GM20431 (cell line): ENCODE data around the gene MYO7B.

Experiments
- in situ Hi-C: fragments of 300-500 bp; cut with MseI, MboI; formaldehyde crosslinking; loops from one replicate; pipeline ENCODE4 v1.15.0; 2020; ENCODE audit warnings: low sequenced_read_pairs; ENCODE audit not compliant: unreplicated experiment

Gene MYO7B

GRCh38 chr2:127621981-127622431 lies 86.5 kb downstream of the MYO7B start:
- in situ Hi-C loops: no loop called here

DNA sequence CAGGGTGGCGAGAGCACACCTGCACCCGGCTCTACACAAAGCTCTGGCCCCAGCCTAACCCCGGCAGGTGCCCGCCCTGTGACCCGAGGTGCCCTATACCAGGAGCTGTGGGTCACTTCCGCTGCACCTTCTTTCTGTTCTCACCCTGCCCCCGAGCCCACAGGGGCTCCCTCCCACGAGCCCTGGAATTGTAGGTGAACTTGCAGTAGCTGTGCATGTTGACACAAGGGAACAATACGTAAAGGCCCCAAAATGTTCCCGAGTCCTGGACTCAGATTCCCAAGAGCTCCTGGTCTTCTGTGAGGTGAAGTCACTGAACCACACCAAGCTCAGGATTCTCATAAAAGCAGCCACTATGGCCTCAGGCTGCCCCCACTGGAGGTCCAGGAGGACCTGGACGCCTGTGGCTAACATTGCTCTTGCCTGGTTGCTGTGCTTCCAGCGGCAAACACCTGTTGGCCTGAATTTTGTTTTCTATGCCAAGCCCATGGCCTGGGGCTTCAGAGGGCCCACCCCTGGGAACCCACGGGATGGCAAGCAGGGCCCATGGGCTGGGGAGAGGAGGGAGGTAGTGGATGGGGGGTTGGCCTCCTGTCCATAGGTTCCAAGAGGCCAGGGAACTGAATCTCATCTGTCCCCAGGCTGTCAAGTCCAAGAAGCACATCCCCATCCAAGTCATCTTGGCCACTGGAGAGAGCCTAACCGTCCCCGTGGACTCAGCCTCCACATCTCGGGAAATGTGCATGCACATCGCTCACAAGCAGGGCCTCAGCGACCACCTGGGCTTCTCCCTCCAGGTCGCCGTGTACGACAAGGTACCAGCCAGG lies 87.3 kb downstream of the MYO7B start:
- in situ Hi-C loops: no loop called here

- in situ Hi-C loops: no loop called here
These were observed 88.2 kb downstream of the MYO7B start for GRCh38 chr2:127623388-127624319.

- in situ Hi-C loops: no loop called here
These were observed 88.9 kb downstream of the MYO7B start for GRCh38 chr2:127624320-127624755.

DNA sequence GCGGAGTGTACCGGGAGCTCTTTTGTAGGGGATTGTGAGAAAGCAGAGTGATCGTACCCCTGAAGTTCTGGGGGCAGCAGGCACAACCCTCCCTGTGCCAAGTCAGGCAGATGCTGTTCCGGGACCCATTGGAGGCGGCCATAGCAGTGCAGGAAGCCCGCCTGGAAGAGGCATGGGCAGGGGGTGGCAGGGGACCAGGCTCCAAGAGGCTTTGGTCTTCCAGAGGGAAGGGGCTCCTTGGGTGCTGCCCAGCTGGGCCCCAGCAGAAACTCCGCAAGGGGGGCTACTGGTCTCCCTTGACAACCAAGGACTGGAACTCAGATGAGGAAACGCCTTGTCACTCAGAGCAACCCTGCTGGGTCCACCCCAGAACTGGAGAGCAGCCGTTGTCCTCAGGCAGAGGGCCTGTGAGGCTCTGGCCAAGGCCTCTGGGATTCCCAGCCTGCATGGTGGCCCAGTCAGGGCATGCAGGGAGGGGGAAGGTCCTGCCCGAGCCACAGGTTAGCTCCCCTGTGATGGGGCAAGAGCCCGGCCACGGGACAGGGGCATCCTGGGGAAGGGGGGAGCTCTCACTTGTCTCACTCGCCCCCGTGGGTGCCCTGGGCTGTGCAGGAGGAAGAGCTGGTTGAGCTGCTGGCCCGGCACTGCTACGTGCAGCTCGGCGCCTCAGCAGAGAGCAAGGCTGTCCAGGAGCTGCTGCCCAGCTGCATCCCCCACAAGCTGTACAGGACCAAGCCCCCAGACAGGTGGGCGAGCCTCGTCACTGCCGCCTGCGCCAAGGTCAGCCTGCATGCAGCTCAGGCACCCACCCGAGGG lies 89.5 kb downstream of the MYO7B start:
- in situ Hi-C loops: no loop called here

GRCh38 chr2:127625572-127625951 lies 90.1 kb downstream of the MYO7B start:
- in situ Hi-C loops: no loop called here

- in situ Hi-C loops: no loop called here
These were observed 90.7 kb downstream of the MYO7B start for GRCh38 chr2:127626175-127626574.

DNA sequence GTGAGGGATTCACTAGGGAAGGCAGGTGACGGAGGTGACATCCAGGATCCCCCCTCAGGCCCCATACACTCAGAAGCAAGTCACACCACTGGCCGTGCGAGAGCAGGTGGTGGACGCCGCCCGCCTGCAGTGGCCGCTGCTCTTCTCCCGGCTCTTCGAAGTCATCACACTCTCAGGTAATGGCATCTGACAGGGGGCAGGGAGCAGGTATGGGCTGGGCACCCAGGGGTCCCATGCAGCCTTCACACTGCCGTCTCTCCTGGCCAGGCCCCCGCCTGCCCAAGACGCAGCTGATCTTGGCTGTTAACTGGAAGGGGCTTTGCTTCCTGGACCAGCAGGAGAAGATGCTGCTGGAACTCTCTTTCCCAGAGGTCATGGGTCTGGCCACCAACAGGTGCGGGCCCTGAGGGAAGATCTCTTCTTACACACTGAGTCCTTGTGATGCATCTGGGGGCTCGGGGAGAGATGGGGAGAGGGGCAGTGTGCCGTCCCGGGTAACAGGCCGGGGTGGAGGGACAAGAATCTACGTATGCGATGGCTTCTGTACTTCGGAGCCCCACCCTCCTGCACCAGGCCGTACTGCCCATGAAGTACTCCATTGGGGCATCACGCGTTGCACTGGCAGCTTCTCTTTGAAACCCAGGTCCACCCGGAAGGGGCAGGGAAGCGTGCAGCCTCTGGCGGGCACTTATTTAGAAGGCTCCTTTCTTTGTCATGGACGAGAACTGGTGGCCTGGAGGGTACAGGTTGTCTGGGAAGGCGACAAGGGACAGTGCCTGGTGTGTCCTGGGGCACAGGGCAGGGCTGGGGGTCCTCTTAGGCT lies 91.6 kb downstream of the MYO7B start:
- in situ Hi-C loops: no loop called here

- in situ Hi-C loops: no loop called here
These were observed 92.5 kb downstream of the MYO7B start for GRCh38 chr2:127627740-127628571.

DNA sequence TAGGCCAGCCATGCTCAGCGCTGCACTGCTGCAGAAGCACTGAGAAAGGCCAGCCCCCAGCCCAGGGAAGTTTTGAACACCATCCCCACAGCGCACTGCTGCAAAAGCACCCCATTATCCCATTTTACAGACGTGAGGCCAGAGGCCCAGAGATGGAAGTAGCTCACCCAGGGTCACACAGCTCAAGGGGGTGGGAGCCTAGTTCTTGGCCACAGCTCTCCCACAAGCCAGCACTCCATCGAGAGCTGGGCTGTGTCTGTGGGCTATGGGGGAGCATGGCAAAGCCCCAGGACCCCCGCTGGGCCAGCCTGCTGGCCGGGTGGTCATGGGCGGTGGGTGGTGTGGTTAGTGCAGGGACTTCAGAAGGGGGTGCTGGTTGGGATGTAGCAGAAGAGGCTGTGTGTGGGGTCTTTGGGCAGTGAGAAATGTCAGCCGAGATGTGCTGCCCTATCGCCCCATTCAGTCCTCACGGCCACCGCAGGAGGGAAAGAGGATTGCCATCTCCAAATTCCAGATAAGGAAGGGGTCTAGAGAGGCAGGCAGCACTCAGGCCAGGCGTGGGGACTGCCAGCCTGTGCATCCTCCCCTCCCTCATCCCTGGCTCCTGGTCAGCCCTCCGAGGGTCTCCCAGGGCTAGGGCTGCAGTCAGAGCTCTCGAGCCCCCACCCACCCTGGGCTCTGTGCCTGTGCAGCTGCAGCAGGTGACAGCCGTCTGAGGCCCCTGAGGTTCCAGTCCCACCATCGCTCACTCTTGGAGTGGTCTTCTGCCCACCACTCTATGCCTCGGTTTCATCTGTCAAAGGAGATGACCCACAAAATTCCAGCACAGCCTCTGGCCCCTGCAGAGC lies 93.5 kb downstream of the MYO7B start:
- in situ Hi-C loops: no loop called here

DNA sequence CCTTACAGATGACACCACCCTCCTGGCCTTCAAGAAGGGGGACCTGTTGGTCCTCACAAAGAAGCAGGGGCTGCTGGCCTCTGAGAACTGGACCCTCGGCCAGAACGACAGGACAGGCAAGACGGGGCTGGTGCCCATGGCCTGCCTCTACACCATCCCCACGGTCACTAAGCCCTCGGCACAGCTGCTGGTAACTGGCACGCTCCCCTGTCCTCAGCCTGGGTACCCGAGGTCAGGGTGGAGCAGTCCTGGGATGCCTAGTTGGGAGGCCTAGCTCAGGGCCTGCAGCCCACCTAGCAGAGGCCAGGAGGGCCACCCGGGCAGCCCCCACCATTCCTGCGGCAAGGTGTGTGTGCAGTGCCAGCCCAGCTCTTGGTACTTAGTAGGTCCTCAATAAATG lies 94.2 kb downstream of the MYO7B start:
- in situ Hi-C loops: no loop called here

DNA sequence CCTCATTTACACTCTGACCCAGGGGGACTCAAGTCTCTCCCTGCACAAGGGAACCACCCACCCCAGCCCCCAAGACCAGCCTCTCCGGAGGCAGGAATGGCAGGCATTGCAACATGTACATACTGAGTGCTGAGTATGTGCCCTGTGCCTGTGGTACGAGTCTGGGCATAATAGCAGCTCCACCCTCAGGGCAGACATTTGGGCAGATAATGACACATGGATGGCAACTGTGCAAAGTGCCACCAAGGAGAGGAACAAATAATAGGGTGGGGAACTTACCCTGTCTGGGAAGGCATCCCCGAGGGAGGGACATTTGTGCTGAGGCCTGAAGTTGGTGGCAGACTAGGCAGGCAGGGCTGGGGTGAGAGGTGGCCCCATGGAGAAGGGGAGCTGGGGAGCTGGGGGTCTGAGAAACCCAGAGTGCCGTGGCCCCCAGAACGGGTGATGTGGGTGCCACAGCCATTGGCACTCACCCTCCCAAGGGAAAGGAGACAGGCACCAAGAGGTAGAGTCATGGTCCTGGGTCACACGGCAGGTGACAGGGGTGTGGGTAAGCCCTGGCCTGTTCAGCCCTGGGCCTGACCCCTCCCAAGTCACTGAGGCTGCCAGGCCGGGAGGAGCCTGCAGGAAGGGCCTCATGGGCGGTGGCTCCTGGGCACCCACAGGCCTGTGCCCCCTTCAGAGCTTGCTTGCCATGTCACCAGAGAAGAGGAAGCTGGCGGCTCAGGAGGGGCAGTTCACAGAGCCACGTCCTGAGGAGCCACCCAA lies 94.8 kb downstream of the MYO7B start:
- in situ Hi-C loops: no loop called here

DNA sequence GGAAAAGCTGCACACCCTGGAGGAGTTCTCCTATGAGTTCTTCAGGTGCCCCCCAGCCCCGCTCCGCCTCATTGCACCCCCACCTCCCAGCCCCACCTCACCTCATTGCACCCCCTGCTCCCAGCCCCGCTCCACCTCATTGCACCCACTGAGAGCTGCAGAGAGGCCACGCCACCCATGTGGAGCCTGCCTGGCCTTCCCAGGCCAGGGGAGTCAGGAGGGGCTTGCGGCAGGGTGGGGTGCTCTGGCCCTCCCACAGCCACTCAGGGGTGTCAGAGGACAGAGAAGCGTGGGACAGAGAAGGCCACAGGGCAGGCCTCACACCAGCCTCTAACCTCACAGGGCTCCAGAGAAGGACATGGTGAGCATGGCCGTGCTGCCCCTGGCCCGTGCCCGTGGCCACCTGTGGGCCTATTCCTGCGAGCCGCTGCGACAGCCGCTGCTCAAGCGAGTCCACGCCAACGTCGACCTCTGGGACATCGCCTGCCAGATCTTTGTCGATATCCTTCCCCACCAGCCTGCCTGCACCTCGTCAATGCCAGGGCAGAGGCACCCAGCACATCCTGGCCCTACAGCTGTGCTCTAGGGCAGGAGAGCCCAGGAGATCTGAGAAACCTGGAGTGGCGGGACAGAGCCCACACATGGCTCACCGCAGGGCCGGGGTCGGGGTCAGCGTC lies 95.5 kb downstream of the MYO7B start:
- in situ Hi-C loops: no loop called here

DNA sequence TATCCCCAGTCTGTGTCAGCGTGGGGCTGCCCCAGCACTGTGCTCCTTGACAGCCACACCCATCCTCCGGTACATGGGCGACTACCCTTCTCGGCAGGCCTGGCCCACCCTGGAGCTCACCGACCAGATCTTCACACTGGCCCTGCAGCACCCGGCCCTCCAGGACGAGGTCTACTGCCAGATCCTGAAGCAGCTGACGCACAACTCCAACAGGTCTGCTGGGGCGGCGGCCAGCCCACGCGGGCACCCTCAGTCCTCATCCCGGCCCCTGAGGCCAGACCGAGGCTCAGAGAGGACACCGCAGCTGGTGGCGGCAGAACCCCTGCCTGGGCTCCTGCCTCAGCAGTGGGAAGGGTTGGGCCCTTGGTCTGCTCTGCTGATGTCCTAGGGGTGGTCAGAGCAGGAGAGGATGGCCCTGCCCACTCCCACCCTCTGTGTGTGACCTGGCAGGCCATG lies 96.1 kb downstream of the MYO7B start:
- in situ Hi-C loops: no loop called here

GRCh38 chr2:127631997-127632581 lies 96.6 kb downstream of the MYO7B start:
- in situ Hi-C loops: no loop called here
